Fibroblast of pulmonary artery (primary cell): ENCODE measurements around the gene ACTN2.

ENCODE experiments used
- DNase-seq: peaks from one replicate; pipeline ENCODE4 v3.0.0-alpha.2; 2010; ENCODE audit warnings: low read depth
- H3K4me3 ChIP-seq: replicated peaks from 2 replicates; pipeline ENCODE4 v1.5.1; 2011; ENCODE audit warnings: low read depth, mild to moderate bottlenecking, control low read depth, low read length, moderate library complexity
- TF ChIP-seq, protein P1 (sequence below): IDR thresholded peaks from 2 replicates; pipeline ENCODE4 v1.5.1; 2011; ENCODE audit warnings: mild to moderate bottlenecking, control low read depth, low read length, inconsistent platforms; ENCODE audit errors: missing control alignments

ACTN2 gene

DNA sequence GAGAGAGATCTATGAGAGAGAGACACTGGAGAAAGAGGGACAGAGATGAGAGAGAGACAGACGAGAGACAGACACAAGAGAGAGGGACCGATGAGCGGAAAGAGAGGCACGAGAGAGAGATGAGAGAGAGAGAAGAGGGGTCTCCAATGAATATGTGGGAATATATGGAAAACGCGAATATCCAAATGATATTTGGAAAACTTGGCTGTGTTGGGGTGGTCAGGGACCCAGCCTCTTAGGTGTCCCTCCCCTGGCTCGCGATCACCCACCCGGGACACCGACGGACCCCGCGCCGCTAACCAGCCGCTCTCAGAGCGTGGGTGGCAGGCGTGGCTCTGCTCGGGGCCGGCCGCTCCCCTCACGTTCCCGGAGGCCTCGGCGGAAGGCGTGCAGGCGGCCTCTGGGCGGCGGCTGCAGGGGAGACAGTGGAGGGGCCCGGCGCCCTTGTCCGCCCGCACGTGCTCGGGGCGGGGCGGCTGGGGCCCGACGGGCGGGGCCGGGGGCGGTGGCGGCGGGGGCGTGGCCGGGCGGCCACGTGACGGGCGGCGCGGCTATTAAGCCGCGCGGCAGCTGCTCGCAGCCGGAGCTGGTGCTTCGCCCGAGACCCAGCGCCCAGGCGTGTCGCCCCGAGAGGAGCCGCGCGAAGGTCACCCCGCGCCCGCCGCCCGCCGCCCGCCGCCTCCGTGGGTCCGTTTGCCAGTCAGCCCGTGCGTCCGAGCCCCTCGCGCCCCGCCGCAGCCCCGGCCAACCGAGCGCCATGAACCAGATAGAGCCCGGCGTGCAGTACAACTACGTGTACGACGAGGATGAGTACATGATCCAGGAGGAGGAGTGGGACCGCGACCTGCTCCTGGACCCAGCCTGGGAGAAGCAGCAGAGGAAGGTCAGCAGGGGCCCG lies at the start of gene ACTN2:
TSS of gene ACTN2 (plus strand) at position 583 of the 898 bp plus-strand sequence. CDS start at position 758, 175 bp downstream.
- TF ChIP-seq, protein P1, sequence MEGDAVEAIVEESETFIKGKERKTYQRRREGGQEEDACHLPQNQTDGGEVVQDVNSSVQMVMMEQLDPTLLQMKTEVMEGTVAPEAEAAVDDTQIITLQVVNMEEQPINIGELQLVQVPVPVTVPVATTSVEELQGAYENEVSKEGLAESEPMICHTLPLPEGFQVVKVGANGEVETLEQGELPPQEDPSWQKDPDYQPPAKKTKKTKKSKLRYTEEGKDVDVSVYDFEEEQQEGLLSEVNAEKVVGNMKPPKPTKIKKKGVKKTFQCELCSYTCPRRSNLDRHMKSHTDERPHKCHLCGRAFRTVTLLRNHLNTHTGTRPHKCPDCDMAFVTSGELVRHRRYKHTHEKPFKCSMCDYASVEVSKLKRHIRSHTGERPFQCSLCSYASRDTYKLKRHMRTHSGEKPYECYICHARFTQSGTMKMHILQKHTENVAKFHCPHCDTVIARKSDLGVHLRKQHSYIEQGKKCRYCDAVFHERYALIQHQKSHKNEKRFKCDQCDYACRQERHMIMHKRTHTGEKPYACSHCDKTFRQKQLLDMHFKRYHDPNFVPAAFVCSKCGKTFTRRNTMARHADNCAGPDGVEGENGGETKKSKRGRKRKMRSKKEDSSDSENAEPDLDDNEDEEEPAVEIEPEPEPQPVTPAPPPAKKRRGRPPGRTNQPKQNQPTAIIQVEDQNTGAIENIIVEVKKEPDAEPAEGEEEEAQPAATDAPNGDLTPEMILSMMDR: no peak
- DNase-seq: peak; percentile 33
- H3K4me3 ChIP-seq: peak within 1 kb of the TSS; percentile 48

DNA sequence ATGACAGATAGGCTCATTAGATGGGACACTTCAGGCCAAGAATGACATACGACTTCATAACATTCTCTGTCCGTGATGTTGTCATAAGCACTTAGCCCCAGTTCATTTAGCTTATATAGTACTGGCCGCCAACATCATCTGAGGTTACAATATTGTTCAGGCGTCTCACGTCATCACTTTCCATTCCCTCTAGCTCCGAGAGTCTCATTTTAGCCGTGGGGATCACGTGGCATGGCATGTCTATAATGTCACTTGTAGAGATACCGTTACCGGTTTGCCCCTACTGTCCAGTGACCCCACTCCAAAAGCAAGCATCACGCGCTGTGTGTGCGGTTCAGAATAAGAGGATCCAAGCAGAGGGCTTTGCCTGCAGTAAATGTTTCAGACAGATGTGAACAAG lies 47.4 kb upstream of the ACTN2 start:
- TF ChIP-seq, protein P1: no peak
- no peak for DNase-seq
- no peak overlapping the region for H3K4me3 ChIP-seq

DNA sequence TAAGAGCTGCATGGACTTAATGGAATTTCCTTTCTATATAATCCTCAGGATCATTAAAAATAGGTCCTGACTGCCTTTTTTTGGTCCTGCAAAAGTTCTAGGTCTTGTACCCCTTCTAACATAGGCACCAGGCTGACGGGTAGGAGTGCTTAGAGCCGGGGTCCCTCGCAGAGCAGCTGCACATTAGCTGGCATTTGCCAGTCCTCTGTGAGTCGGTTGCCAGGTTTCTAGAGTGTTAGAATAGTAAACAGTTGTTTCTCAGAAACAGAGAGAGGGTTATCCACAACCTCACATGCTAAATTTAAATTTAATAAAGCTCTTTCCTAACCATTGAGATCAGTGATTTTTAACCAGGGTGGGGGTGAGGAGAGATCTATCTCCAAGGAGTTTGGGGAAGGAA lies 46.6 kb upstream of the ACTN2 start:
- TF ChIP-seq, protein P1: no peak
- DNase-seq: no peak
- H3K4me3 ChIP-seq: no peak overlapping the region

- DNase-seq: no peak
- no peak overlapping the region for H3K4me3 ChIP-seq
- TF ChIP-seq, protein P1: no peak
These were observed 43.5 kb upstream of the ACTN2 start for GRCh38 chr1:236642763-236643162.

DNA sequence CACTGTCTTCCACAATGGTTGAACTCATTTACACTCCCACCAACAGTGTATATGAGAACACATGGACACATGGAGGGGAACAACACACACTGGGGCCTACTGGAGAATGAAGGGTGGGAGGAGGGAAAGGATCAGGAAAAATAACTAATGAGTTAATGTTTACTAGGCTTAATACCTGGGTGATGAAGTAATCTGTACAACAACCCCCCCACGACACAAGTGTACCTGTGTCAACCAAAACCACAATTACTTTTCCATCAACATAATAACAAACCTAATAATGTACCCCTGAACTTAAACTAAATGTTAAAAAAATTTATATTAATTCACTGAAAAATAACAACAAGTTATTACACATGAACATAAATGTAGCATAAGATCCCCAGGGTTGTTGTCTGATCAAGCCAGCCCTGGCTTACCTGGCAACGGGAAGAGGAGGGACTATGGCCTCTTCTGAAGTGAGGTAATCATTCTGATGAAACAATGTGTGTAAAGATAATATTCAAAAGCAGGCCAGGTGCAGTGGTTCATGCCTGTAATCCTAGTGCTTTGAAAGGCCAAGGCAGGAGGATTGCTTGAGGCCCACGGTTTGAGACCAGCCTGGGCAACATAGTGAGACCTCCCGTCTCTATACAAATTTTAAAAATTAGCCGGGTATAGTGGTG lies 41.2 kb upstream of the ACTN2 start:
- TF ChIP-seq, protein P1: no peak
- no peak overlapping the region for H3K4me3 ChIP-seq
- no peak for DNase-seq

DNA sequence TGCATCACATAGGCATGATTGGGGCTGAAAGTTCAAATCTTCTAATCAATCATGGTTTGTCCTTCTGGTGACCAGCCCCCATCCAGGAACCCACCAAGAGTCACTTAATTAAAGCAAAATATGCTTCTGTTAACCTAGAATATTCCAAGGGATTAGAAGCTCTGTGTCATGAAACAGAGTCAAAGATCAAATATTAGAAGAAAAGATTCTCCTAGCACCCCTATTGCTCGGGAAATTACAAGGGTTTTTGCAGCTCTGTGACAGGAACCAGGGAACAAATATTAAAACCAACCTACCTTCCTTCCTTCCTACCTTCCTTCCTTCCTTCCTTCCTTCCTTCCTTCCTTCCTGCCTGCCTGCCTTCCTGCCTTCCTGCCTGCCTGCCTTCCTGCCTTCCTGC lies 31.8 kb upstream of the ACTN2 start:
- no peak overlapping the region for H3K4me3 ChIP-seq
- TF ChIP-seq, protein P1: no peak
- DNase-seq: no peak

DNA sequence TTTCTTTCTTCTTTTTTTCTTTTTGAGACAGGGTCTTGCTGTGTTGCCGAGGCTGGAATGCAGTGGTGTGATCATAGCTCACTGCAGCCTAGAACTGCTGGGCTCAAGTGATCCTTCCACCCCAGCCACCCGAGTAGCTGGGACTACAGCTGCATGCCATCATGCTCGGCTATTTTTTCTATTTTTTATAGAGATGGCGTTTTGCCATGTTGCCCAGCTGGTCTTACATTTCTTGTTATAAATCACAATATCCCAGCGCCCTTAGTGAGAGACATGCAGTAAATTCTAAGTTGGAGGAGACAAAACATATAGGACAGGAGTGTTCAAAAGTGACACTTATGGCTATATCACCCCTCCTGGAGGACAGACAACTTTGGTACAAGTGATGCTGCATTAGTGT lies 31.3 kb upstream of the ACTN2 start:
- H3K4me3 ChIP-seq: no peak overlapping the region
- TF ChIP-seq, protein P1: no peak
- peak; percentile 26 for DNase-seq
